MG63 (cell line): ENCODE results near the gene FARS2. TPM values are rescaled to one million over a fixed set of nuclear protein-coding genes. Genes with fewer than 3 reads are reported as not detected.

Source experiments
- DNase-seq: peaks from one replicate; pipeline ENCODE4 v3.0.0-alpha.2; 2020
- H3K27me3 ChIP-seq: fragments of 250-450 bp; sonication (Bioruptor Pico); 2 replicates; pipeline ENCODE4 v1.5.1; 2020; ENCODE audit warnings: mild to moderate bottlenecking, moderate library complexity
- H3K36me3 ChIP-seq: fragments of 250-450 bp; sonication (Bioruptor Pico); 2 replicates; pipeline ENCODE4 v1.5.1; 2020; ENCODE audit warnings: mild to moderate bottlenecking, moderate library complexity
- H3K4me3 ChIP-seq: fragments of 250-450 bp; sonication (Bioruptor Pico); 2 replicates; pipeline ENCODE4 v1.5.1; 2020; ENCODE audit warnings: mild to moderate bottlenecking, moderate library complexity
- H3K9me3 ChIP-seq: fragments of 250-450 bp; sonication (Bioruptor Pico); 2 replicates; pipeline ENCODE4 v1.5.1; 2020; ENCODE audit warnings: mild to moderate bottlenecking, moderate library complexity
- total RNA-seq: library from RNA; depleted of rRNA; stranded (reverse); fragments of >200 nt; shearing (Covaris generic); gene quantifications from 2 replicates; pipeline ENCODE4 v1.2.3, GENCODE V29; 2014; ENCODE audit warnings: low replicate concordance

The FARS2 gene
- total RNA-seq, 1 experiment from 2014 or later: 17.3 TPM

GRCh38 chr6:5589422-5590141 is 328.3 kb downstream of the FARS2 start:
- no peak for DNase-seq
- Histone ChIP-seq H3K36me3 (peaks cover 4% of the 10 kb centered on the region; the same call in 1 of the 2 replicates), H3K4me3 (no peak overlapping the region), H3K9me3 (peaks cover 8% of the 10 kb centered on the region), H3K27me3 (no peaks in the 10 kb centered on the region)

- DNase-seq: peak; percentile 2
- peaks cover 4% of the 10 kb centered on the region; the same call in 1 of the 2 replicates for H3K36me3 ChIP-seq
- no peaks in the 10 kb centered on the region for H3K27me3 ChIP-seq
- H3K4me3 ChIP-seq: no peak overlapping the region
- peaks cover 8% of the 10 kb centered on the region for H3K9me3 ChIP-seq
Measured at GRCh38 chr6:5590187-5590586, 328.9 kb downstream of the FARS2 start.

GRCh38 chr6:5592886-5593519 is 331.7 kb downstream of the FARS2 start:
- DNase-seq: no peak
- no peaks in the 10 kb centered on the region for H3K27me3 ChIP-seq
- H3K9me3 ChIP-seq: no peaks in the 10 kb centered on the region
- no peak overlapping the region for H3K4me3 ChIP-seq
- H3K36me3 ChIP-seq: no peaks in the 10 kb centered on the region

- no peak for DNase-seq
- no peaks in the 10 kb centered on the region for H3K27me3 ChIP-seq
- no peak overlapping the region for H3K4me3 ChIP-seq
- no peaks in the 10 kb centered on the region for H3K36me3 ChIP-seq
- H3K9me3 ChIP-seq: no peaks in the 10 kb centered on the region
Measured at GRCh38 chr6:5595184-5595583, 333.9 kb downstream of the FARS2 start.

- DNase-seq: no peak
- Histone ChIP-seq H3K27me3 (no peaks in the 10 kb centered on the region), H3K9me3 (no peaks in the 10 kb centered on the region), H3K4me3 (no peak overlapping the region), H3K36me3 (no peaks in the 10 kb centered on the region)
Measured at GRCh38 chr6:5597413-5597812, 336.1 kb downstream of the FARS2 start.

GRCh38 chr6:5598123-5598522 is 336.8 kb downstream of the FARS2 start:
- Histone ChIP-seq H3K27me3 (no peaks in the 10 kb centered on the region), H3K36me3 (no peaks in the 10 kb centered on the region), H3K4me3 (no peak overlapping the region), H3K9me3 (no peaks in the 10 kb centered on the region)
- no peak for DNase-seq

- no peaks in the 10 kb centered on the region for H3K27me3 ChIP-seq
- no peak for DNase-seq
- H3K9me3 ChIP-seq: no peaks in the 10 kb centered on the region
- no peaks in the 10 kb centered on the region for H3K36me3 ChIP-seq
- H3K4me3 ChIP-seq: no peak overlapping the region
Measured at GRCh38 chr6:5599127-5599526, 337.8 kb downstream of the FARS2 start.

- no peak overlapping the region for H3K4me3 ChIP-seq
- H3K36me3 ChIP-seq: no peaks in the 10 kb centered on the region
- H3K9me3 ChIP-seq: no peaks in the 10 kb centered on the region
- no peaks in the 10 kb centered on the region for H3K27me3 ChIP-seq
- DNase-seq: no peak
Measured at GRCh38 chr6:5605937-5606336, 344.6 kb downstream of the FARS2 start.

- no peaks in the 10 kb centered on the region for H3K27me3 ChIP-seq
- DNase-seq: no peak
- no peak overlapping the region for H3K4me3 ChIP-seq
- no peaks in the 10 kb centered on the region for H3K9me3 ChIP-seq
- no peaks in the 10 kb centered on the region for H3K36me3 ChIP-seq
Measured at GRCh38 chr6:5606546-5606945, 345.2 kb downstream of the FARS2 start.

GRCh38 chr6:5610640-5611039 is 349.3 kb downstream of the FARS2 start:
- H3K9me3 ChIP-seq: no peaks in the 10 kb centered on the region
- H3K36me3 ChIP-seq: no peaks in the 10 kb centered on the region
- no peak overlapping the region for H3K4me3 ChIP-seq
- no peak for DNase-seq
- no peaks in the 10 kb centered on the region for H3K27me3 ChIP-seq

GRCh38 chr6:5617179-5617578 is 355.9 kb downstream of the FARS2 start:
- Histone ChIP-seq H3K27me3 (no peaks in the 10 kb centered on the region), H3K4me3 (no peak overlapping the region), H3K36me3 (no peaks in the 10 kb centered on the region), H3K9me3 (no peaks in the 10 kb centered on the region)
- DNase-seq: no peak

GRCh38 chr6:5619249-5619648 is 357.9 kb downstream of the FARS2 start:
- Histone ChIP-seq H3K27me3 (no peaks in the 10 kb centered on the region), H3K9me3 (no peaks in the 10 kb centered on the region), H3K36me3 (no peaks in the 10 kb centered on the region), H3K4me3 (no peak overlapping the region)
- no peak for DNase-seq

GRCh38 chr6:5622276-5623005 is 361.1 kb downstream of the FARS2 start:
- Histone ChIP-seq H3K36me3 (no peaks in the 10 kb centered on the region), H3K4me3 (no peak overlapping the region), H3K27me3 (no peaks in the 10 kb centered on the region), H3K9me3 (no peaks in the 10 kb centered on the region)
- no peak for DNase-seq

- Histone ChIP-seq H3K9me3 (no peaks in the 10 kb centered on the region), H3K27me3 (no peaks in the 10 kb centered on the region), H3K4me3 (no peak overlapping the region), H3K36me3 (no peaks in the 10 kb centered on the region)
- DNase-seq: no peak
Measured at GRCh38 chr6:5623769-5624168, 362.5 kb downstream of the FARS2 start.

- no peaks in the 10 kb centered on the region for H3K9me3 ChIP-seq
- no peak overlapping the region for H3K4me3 ChIP-seq
- no peak for DNase-seq
- H3K27me3 ChIP-seq: no peaks in the 10 kb centered on the region
- H3K36me3 ChIP-seq: no peaks in the 10 kb centered on the region
Measured at GRCh38 chr6:5624256-5624655, 362.9 kb downstream of the FARS2 start.

- no peak for DNase-seq
- Histone ChIP-seq H3K4me3 (no peak overlapping the region), H3K36me3 (no peaks in the 10 kb centered on the region), H3K9me3 (no peaks in the 10 kb centered on the region), H3K27me3 (no peaks in the 10 kb centered on the region)
Measured at GRCh38 chr6:5626727-5627426, 365.6 kb downstream of the FARS2 start.

- DNase-seq: no peak
- Histone ChIP-seq H3K4me3 (no peak overlapping the region), H3K27me3 (no peaks in the 10 kb centered on the region), H3K36me3 (no peaks in the 10 kb centered on the region), H3K9me3 (no peaks in the 10 kb centered on the region)
Measured at GRCh38 chr6:5630636-5631035, 369.3 kb downstream of the FARS2 start.
